ENCODE measurements around the gene PDRG1. TPM values are rescaled to one million over a fixed set of nuclear protein-coding genes. Genes with fewer than 3 reads are reported as not detected.

PDRG1 gene
- polyA plus RNA-seq, 3 donors: 3.5 to 4.4 (median 3.7) TPM

GRCh38 chr20:31968291-31969126 is 16.7 kb upstream of the PDRG1 start:
- H4K20me1 ChIP-seq (ENCODE audit: insufficient read depth, low read length): no peaks in the 10 kb centered on the region
- DNase-seq: peak; percentile 62 to 65 (median 64)
- peaks cover 8% of the 10 kb centered on the region in 2 donors for H3K4me1 ChIP-seq (ENCODE audit: control insufficient read depth in 1 of 2, insufficient read depth in 2 of 2, low read length in 2 of 2)
- no peak overlapping the region for H3K9ac ChIP-seq (ENCODE audit: insufficient read depth, low read length, poor library complexity, severe bottlenecking)
- peak overlapping the region; percentile 28 to 69 (median 41) for H3K4me3 ChIP-seq (replicated peaks in 1 of 3; ENCODE audit: low read depth in 2 of 3, low read length in 3 of 3)
- no peak overlapping the region for H2AFZ ChIP-seq (ENCODE audit: insufficient read depth, low read depth, low read length, poor library complexity, severe bottlenecking)
- intact Hi-C loops (cut with micrococcal nuclease): loop anchor here in 1 of 2 donors (10.0 kb wide), 1 partner anchor 126 kb away; no protein-coding TSS in a partner anchor
- H3K27ac ChIP-seq (ENCODE audit: low read depth in 1 of 2, low read length in 2 of 2): no peak overlapping the region
- no peaks in the 10 kb centered on the region for H3K79me2 ChIP-seq (ENCODE audit: insufficient read depth, low read length)
- TF ChIP-seq CTCF (IDR thresholded peaks at IDR 0.05): no peak
- H3K36me3 ChIP-seq (replicated peaks in 1 of 2; ENCODE audit: control insufficient read depth in 1 of 2, insufficient read depth in 2 of 2, low read length in 2 of 2): no peaks in the 10 kb centered on the region
- Mint-ChIP-seq H3K27me3 (ENCODE audit: low read depth in 3 of 3) (peaks cover 28 to 39% (median 32%) of the 10 kb centered on the region in 3 donors), H3K9me3 (peaks cover 0 to 4% (median 0%) of the 10 kb centered on the region in 7 donors), H3K36me3 (no peaks in the 10 kb centered on the region), H3K4me1 (peaks cover 12% of the 10 kb centered on the region), H3K4me3 (peak overlapping the region; percentile 85 to 97), H3K27ac (no peak overlapping the region)
- 2% methylated on average over 42 of the region's 57 CpGs for WGBS (ENCODE audit: insufficient coverage)
- peaks cover 15 to 27% of the 10 kb centered on the region in 2 donors for H3K27me3 ChIP-seq (ENCODE audit: control insufficient read depth in 2 of 2, insufficient read depth in 2 of 2, low read length in 2 of 2)
- peak overlapping the region; percentile 77 for H3K4me2 ChIP-seq (replicated peaks; ENCODE audit: extremely low read depth, low read length, poor library complexity, severe bottlenecking)
- H3K9me3 ChIP-seq (replicated peaks in 1 of 2; ENCODE audit: control insufficient read depth in 1 of 2, insufficient read depth in 1 of 2, low read length in 2 of 2): no peaks in the 10 kb centered on the region

GRCh38 chr20:31967830-31968249 is 16.0 kb upstream of the PDRG1 start, which contains the start of gene XKR7:
TSS of gene XKR7 (plus strand) at chr20:31968151. CDS start at chr20:31968176, 25 bp downstream.
- no peak within 1 kb of the TSS for H3K27ac Mint-ChIP-seq
- under 1% methylated on average over 22 of the region's 38 CpGs for WGBS (ENCODE audit: insufficient coverage)
- Histone ChIP-seq H3K4me3 (replicated peaks in 1 of 3; ENCODE audit: low read depth in 2 of 3, low read length in 3 of 3) (peak within 1 kb of the TSS; percentile 28 to 69 (median 41)), H3K79me2 (ENCODE audit: insufficient read depth, low read length) (no peaks in the 10 kb centered on the region), H3K27ac (ENCODE audit: low read depth in 1 of 2, low read length in 2 of 2) (no peak within 1 kb of the TSS), H3K4me1 (ENCODE audit: control insufficient read depth in 1 of 2, insufficient read depth in 2 of 2, low read length in 2 of 2) (peaks cover 8% of the 10 kb centered on the region in 2 donors), H3K9me3 (replicated peaks in 1 of 2; ENCODE audit: control insufficient read depth in 1 of 2, insufficient read depth in 1 of 2, low read length in 2 of 2) (no peaks in the 10 kb centered on the region), H3K4me2 (replicated peaks; ENCODE audit: extremely low read depth, low read length, poor library complexity, severe bottlenecking) (peak within 1 kb of the TSS; percentile 77), H4K20me1 (ENCODE audit: insufficient read depth, low read length) (no peaks in the 10 kb centered on the region), H3K9ac (ENCODE audit: insufficient read depth, low read length, poor library complexity, severe bottlenecking) (no peak within 1 kb of the TSS), H3K27me3 (ENCODE audit: control insufficient read depth in 2 of 2, insufficient read depth in 2 of 2, low read length in 2 of 2) (peaks cover 15 to 27% of the 10 kb centered on the region in 2 donors), H2AFZ (ENCODE audit: insufficient read depth, low read depth, low read length, poor library complexity, severe bottlenecking) (no peak within 1 kb of the TSS), H3K36me3 (replicated peaks in 1 of 2; ENCODE audit: control insufficient read depth in 1 of 2, insufficient read depth in 2 of 2, low read length in 2 of 2) (no peaks in the 10 kb centered on the region)
- H3K27me3 Mint-ChIP-seq (ENCODE audit: low read depth in 3 of 3): peaks cover 31 to 38% (median 32%) of the 10 kb centered on the region in 3 donors
- no peaks in the 10 kb centered on the region for H3K36me3 Mint-ChIP-seq
- peaks cover 12% of the 10 kb centered on the region for H3K4me1 Mint-ChIP-seq
- peak; percentile 26 to 62 (median 31) for DNase-seq
- intact Hi-C loops (cut with micrococcal nuclease): loop anchor here in 1 of 2 donors (10.0 kb wide), 1 partner anchor 127 kb away; no protein-coding TSS in a partner anchor
- H3K4me3 Mint-ChIP-seq: peak within 1 kb of the TSS; percentile 85 to 97
- peaks cover 0 to 4% (median 0%) of the 10 kb centered on the region in 7 donors for H3K9me3 Mint-ChIP-seq
- no peak for TF ChIP-seq CTCF (IDR thresholded peaks at IDR 0.05)
